Sigmoid colon (tissue), 7 donors: Measurements from ENCODE around the gene ARSG. TPM values are rescaled to one million over a fixed set of nuclear protein-coding genes. Genes with fewer than 3 reads are reported as not detected.
A peak's percentile ranks its signal among the peaks of the same experiment; 100 is the strongest.

ENCODE experiments used
- DNase-seq: peaks from one replicate; pipeline ENCODE4 v3.0.0-alpha.2; 2019
- H3K27ac ChIP-seq, 4 donors: fragments of 200-600 bp; sonication (generic); one replicate each; pipeline ENCODE4 v1.5.1; 2016 to 2019; ENCODE audit warnings: mild to moderate bottlenecking in 1 of 4
- H3K27me3 ChIP-seq, 3 donors: fragments of 200-600 bp; sonication (generic); one replicate each; pipeline ENCODE4 v1.5.1; 2019; ENCODE audit warnings: mild to moderate bottlenecking in 1 of 3
- H3K36me3 ChIP-seq, 4 donors: fragments of 200-600 bp; sonication (generic); one replicate each; pipeline ENCODE4 v1.5.1; 2016 to 2019
- H3K4me1 ChIP-seq, 4 donors: fragments of 200-600 bp; sonication (generic); one replicate each; pipeline ENCODE4 v1.5.1; 2017 to 2019
- H3K4me3 ChIP-seq, 4 donors: fragments of 200-600 bp; sonication (generic); one replicate each; pipeline ENCODE4 v1.5.1; 2017 to 2019; ENCODE audit warnings: mild to moderate bottlenecking in 2 of 4, moderate library complexity in 1 of 4
- H3K9me3 ChIP-seq, 4 donors: fragments of 200-600 bp in 3 of 4; sonication (generic) in 3 of 4; one replicate each; pipeline versions ENCODE4 v1.5.1 to v1.6.1; 2013 to 2019
- CTCF ChIP-seq, 4 experiments: fragments of 450-650 bp in 3 of 4; fragments of 200-600 bp in 1 of 4; IDR thresholded peaks; one replicate each; pipeline ENCODE4 v1.5.1; 2016 to 2019; ENCODE audit warnings: antibody characterized with exemption in 4 of 4, mild to moderate bottlenecking in 3 of 4, moderate library complexity in 2 of 4
- EP300 ChIP-seq, 4 donors: sonication (generic); formaldehyde crosslinking; IDR thresholded peaks; one replicate each; pipeline ENCODE4 v1.6.1; 2017; ENCODE audit warnings: antibody characterized with exemption in 4 of 4
- POLR2A ChIP-seq, 2 donors: fragments of 450-650 bp; IDR thresholded peaks; one replicate each; pipeline ENCODE4 v1.6.1; 2016; ENCODE audit warnings: antibody characterized with exemption in 2 of 2, mild to moderate bottlenecking in 2 of 2, moderate library complexity in 2 of 2
- POLR2AphosphoS5 ChIP-seq, 4 donors: sonication (generic); formaldehyde crosslinking; IDR thresholded peaks; one replicate each; pipeline ENCODE4 v1.6.1; 2017; ENCODE audit warnings: antibody characterized with exemption in 4 of 4
- WGBS, 2 donors: extraction: QIAGEN DNeasy Blood & Tissue Kit; methylation state at CpG; one replicate each; pipeline ENCODE4 v1.1.7; 2013; 5-methylcytosine and 5-hydroxymethylcytosine counted together
- intact Hi-C: fragments of 100-400 bp; cut with DNase I; formaldehyde crosslinking; loops from one replicate; pipeline ENCODE4 v1.15.1; 2023
- polyA plus RNA-seq, 3 donors: library from polyadenylated mRNA; stranded (reverse); fragments of 200-250 nt; gene quantifications; one replicate each; pipeline ENCODE4 v1.2.3, GENCODE V29; 2013
- total RNA-seq, 4 donors: library from RNA; depleted of rRNA; stranded (reverse); fragments of >200 nt; gene quantifications; one replicate each; pipeline ENCODE4 v1.1.0, GENCODE V29; 2016
- donor health status: healthy with polysubstance abuse.
- donor health status: Bipolar disorder and iron deficiency.
- donor health status: healthy.

Gene ARSG
- total and polyA plus RNA-seq, 7 donors = under 0.01 to 3.0 (median 1.8) TPM

- Histone ChIP-seq H3K4me3 (peak overlapping the region; percentile 37 to 88 (median 84)), H3K9me3 (no peaks in the 10 kb centered on the region), H3K4me1 (peaks cover 0 to 23% (median 17%) of the 10 kb centered on the region in 4 donors), H3K27me3 (no peaks in the 10 kb centered on the region), H3K36me3 (peaks cover 0 to under 1% (median 0%) of the 10 kb centered on the region in 4 donors), H3K27ac (peak overlapping the region; percentile 96 to 98 (median 97))
- TF ChIP-seq POLR2A (IDR thresholded peaks at IDR 0.05) = peak; percentile 66 to 81
- peak in 2 of 4 donors; percentile 26 to 83 for TF ChIP-seq EP300 (IDR thresholded peaks at IDR 0.05)
- TF ChIP-seq CTCF (IDR thresholded peaks at IDR 0.05) = no peak
- peak; percentile 78 to 99 (median 86) for TF ChIP-seq POLR2AphosphoS5 (IDR thresholded peaks at IDR 0.05)
- WGBS, 2 donors = 1% methylated on average over 52 to 53 of the region's 54 CpGs
- peak; percentile 99 for DNase-seq
- intact Hi-C loops = loop anchor here (5.0 kb wide), 2 partner anchors 55 to 210 kb away; partner anchors contain the start of genes AMZ2 and PRKAR1A
Observed at GRCh38 chr17:68457539-68458259, 166.4 kb downstream of the ARSG start.

GRCh38 chr17:68458260-68459036 is 167.2 kb downstream of the ARSG start:
- H3K9me3 ChIP-seq = no peaks in the 10 kb centered on the region
- 16 to 47% methylated on average over 12 of the region's 12 CpGs for WGBS, 2 donors
- H3K27ac ChIP-seq = peak overlapping the region; percentile 80 to 90 (median 85)
- peak overlapping the region; percentile 37 to 88 (median 84) for H3K4me3 ChIP-seq
- H3K27me3 ChIP-seq = no peaks in the 10 kb centered on the region
- DNase-seq = no peak
- intact Hi-C loops = loop anchor here (5.0 kb wide), 2 partner anchors 54 to 211 kb away; partner anchors contain the start of genes AMZ2 and PRKAR1A
- H3K36me3 ChIP-seq = no peaks in the 10 kb centered on the region
- TF ChIP-seq POLR2A (IDR thresholded peaks at IDR 0.05) = no peak
- TF ChIP-seq POLR2AphosphoS5 (IDR thresholded peaks at IDR 0.05) = no peak
- TF ChIP-seq CTCF (IDR thresholded peaks at IDR 0.05) = no peak
- TF ChIP-seq EP300 (IDR thresholded peaks at IDR 0.05) = no peak
- H3K4me1 ChIP-seq = peaks cover 0 to 25% (median 17%) of the 10 kb centered on the region in 4 donors

- Histone ChIP-seq H3K4me3 (no peak overlapping the region), H3K36me3 (no peaks in the 10 kb centered on the region), H3K9me3 (no peaks in the 10 kb centered on the region), H3K27me3 (no peaks in the 10 kb centered on the region), H3K27ac (no peak overlapping the region), H3K4me1 (peaks cover 0 to 25% (median 17%) of the 10 kb centered on the region in 4 donors)
- 12 to 41% methylated on average over 1 of the region's 1 CpG for WGBS, 2 donors
- DNase-seq = no peak
- TF ChIP-seq POLR2AphosphoS5 (IDR thresholded peaks at IDR 0.05) (no peak), POLR2A (IDR thresholded peaks at IDR 0.05) (no peak), CTCF (IDR thresholded peaks at IDR 0.05) (no peak), EP300 (IDR thresholded peaks at IDR 0.05) (no peak)
- intact Hi-C loops = loop anchor here (5.0 kb wide), 2 partner anchors 53 to 212 kb away; partner anchors contain the start of genes AMZ2 and PRKAR1A
Observed at GRCh38 chr17:68459037-68459639, 167.8 kb downstream of the ARSG start.

- H3K9me3 ChIP-seq = no peaks in the 10 kb centered on the region
- 78 to 88% methylated on average over 2 of the region's 2 CpGs for WGBS, 2 donors
- intact Hi-C loops = loop anchor here (5.0 to 10.0 kb wide), 4 partner anchors 78 to 295 kb away; no protein-coding TSS in a partner anchor
- H3K36me3 ChIP-seq = no peaks in the 10 kb centered on the region
- no peaks in the 10 kb centered on the region for H3K27me3 ChIP-seq
- H3K4me3 ChIP-seq = no peak overlapping the region
- TF ChIP-seq POLR2A (IDR thresholded peaks at IDR 0.05) (no peak), POLR2AphosphoS5 (IDR thresholded peaks at IDR 0.05) (no peak), EP300 (IDR thresholded peaks at IDR 0.05) (no peak), CTCF (IDR thresholded peaks at IDR 0.05) (no peak)
- H3K27ac ChIP-seq = no peak overlapping the region
- no peak for DNase-seq
- H3K4me1 ChIP-seq = peaks cover 0 to 25% (median 17%) of the 10 kb centered on the region in 4 donors
Observed at GRCh38 chr17:68460146-68460545, 168.9 kb downstream of the ARSG start.
